ENCODE measurements around the gene HYAL2. TPM values are rescaled to one million over a fixed set of nuclear protein-coding genes. Genes with fewer than 3 reads are reported as not detected.

The HYAL2 gene
- total and polyA plus RNA-seq, 2 of the 8 experiments (the other 6 are each of a cell fraction or from before 2014, with no cell fraction given), result 51.9 to 176 TPM

DNA sequence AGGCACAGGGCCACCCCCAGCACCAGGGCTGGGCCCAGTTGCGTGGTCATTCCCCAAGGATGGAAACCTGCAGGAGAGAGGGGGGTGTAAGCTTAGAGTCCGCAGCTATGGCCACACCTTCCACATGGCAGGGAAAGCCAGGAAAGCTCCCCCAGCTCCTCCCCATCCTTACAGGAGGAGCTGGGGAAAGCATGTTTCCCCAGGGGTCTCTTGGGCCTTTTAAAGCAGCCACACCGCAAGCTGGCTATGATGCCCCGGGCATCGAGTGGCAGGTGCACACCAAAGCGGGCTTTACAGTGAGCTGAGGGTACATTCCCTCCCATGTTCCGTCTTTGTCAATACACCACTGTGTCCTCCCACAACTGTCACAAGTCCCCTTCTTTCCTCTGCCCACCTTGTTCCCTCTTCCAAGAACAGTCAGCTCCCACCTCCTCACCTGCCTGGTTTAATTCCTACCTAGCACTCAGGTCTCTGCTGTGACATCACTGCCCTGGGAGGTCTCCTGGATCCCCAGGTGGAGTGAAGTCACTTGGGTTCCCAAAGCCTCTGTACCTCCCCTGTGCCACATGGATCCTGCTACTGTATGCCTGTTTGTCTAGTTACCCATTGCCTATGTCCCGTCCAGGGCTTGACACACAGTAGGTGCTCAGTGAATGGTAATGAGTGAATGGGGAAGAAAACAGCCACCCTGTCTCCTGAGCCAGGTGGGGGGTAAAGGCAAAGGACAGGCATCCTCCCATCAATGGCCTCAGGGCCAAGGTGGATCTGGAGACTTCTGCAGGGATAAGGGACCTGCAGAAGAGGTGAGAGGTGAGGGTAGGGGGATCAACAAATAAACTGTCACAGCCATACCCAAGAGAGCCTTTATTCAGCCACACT lies 26.8 kb downstream of the HYAL2 start:
- Histone ChIP-seq H3K23ac (ENCODE audit: insufficient read length) (no peak overlapping the region), H3K27ac (ENCODE audit: low read depth, low read length) (no peak overlapping the region), H2BK20ac (ENCODE audit: low read length) (no peak overlapping the region), H3K4me1 (replicated peaks in 1 of 4; ENCODE audit: control insufficient read depth in 3 of 4, insufficient read depth in 4 of 4, low read length in 3 of 4) (peaks cover 0 to 22% (median 9%) of the 10 kb centered on the region in 4 experiments; a peak in 5 of 7 replicates), H2AK5ac (ENCODE audit: low read depth, low read length) (no peak overlapping the region), H3K79me1 (ENCODE audit: low read depth, low read length) (peaks cover 3% of the 10 kb centered on the region; the same call in 1 of the 2 replicates), H2BK12ac (ENCODE audit: low read depth, low read length) (no peak overlapping the region), H3K79me2 (ENCODE audit: control insufficient read depth in 1 of 2, insufficient read depth in 2 of 2, low read length in 2 of 2) (peaks cover 0 to 11% of the 10 kb centered on the region in 2 experiments; a peak in 3 of 4 replicates), H2AFZ (ENCODE audit: low read length) (no peak overlapping the region), H2BK5ac (ENCODE audit: low read depth, low read length) (no peak overlapping the region), H3K56ac (replicated peaks; ENCODE audit: insufficient read length, low read depth, low read length) (no peak overlapping the region), H4K20me1 (replicated peaks in 1 of 2; ENCODE audit: control insufficient read depth in 1 of 2, insufficient read depth in 2 of 2, low read length in 2 of 2) (peaks cover 0 to 2% of the 10 kb centered on the region in 2 experiments), H3K14ac (ENCODE audit: insufficient read length) (no peak overlapping the region), H4K91ac (replicated peaks; ENCODE audit: insufficient read length, low read length) (no peak overlapping the region), H4K5ac (ENCODE audit: insufficient read length, low read depth, low read length) (no peak overlapping the region), H3K9ac (replicated peaks in 1 of 4; ENCODE audit: extremely low read depth in 1 of 4, low read depth in 3 of 4, low read length in 3 of 4) (no peak overlapping the region), H3K27me3 (replicated peaks in 1 of 4; ENCODE audit: control insufficient read depth in 3 of 4, extremely low read depth in 1 of 4, insufficient read depth in 3 of 4, low read length in 3 of 4) (no peaks in the 10 kb centered on the region; a peak in 1 of 7 replicates), H3K4ac (replicated peaks; ENCODE audit: insufficient read length, low read depth, low read length) (no peak overlapping the region), H3K36me3 (ENCODE audit: control insufficient read depth in 2 of 4, insufficient read depth in 4 of 4, low read length in 3 of 4) (no peaks in the 10 kb centered on the region), H2BK120ac (replicated peaks; ENCODE audit: low read depth, low read length) (no peak overlapping the region), H4K8ac (ENCODE audit: extremely low read depth, insufficient read depth, low read length) (no peak overlapping the region), H2BK15ac (ENCODE audit: low read length) (no peak overlapping the region), H3K4me2 (ENCODE audit: insufficient read depth in 1 of 2, low read depth in 2 of 2, low read length in 2 of 2) (no peak overlapping the region), H3K18ac (ENCODE audit: extremely low read depth, low read length) (no peak overlapping the region), H3K9me3 (ENCODE audit: insufficient read depth in 2 of 2, low read depth in 1 of 2, low read length in 1 of 2) (no peaks in the 10 kb centered on the region), H3K23me2 (ENCODE audit: low read depth, low read length) (peaks cover 15% of the 10 kb centered on the region), H3K4me3 (ENCODE audit: extremely low read depth in 1 of 4, insufficient read depth in 2 of 4, low read depth in 3 of 4, low read length in 4 of 4) (no peak overlapping the region)
- no peak for TF ChIP-seq ZNF274 (IDR thresholded peaks at IDR 0.05; ENCODE audit: borderline replicate concordance, extremely low read depth, low read length)
- TF ChIP-seq, protein P1, sequence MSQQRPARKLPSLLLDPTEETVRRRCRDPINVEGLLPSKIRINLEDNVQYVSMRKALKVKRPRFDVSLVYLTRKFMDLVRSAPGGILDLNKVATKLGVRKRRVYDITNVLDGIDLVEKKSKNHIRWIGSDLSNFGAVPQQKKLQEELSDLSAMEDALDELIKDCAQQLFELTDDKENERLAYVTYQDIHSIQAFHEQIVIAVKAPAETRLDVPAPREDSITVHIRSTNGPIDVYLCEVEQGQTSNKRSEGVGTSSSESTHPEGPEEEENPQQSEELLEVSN (IDR thresholded peaks at IDR 0.05), result no peak
- WGBS, 2 experiments (ENCODE audit: extremely low coverage in 1 of 2, insufficient coverage in 1 of 2, insufficient read length in 1 of 2, insufficient replicate concordance in 2 of 2, low coverage in 1 of 2, low lambda C conversion rate in 2 of 2, missing lambda C conversion rate in 1 of 2), result 85% methylated on average over 8 of the region's 8 CpGs; no CpG with 5 or more reads in 1 of the 2 experiments
- POLR2A ChIA-PET (ENCODE audit: partially characterized antibody), result interaction anchor here (0.9 to 1.5 kb wide), 9 partner anchors 12 to 55 kb away, joined by 3 to 5 read pairs (median 3); partner anchors contain the start of gene HYAL2
- CTCF ChIA-PET (ENCODE audit: partially characterized antibody), result interaction anchor here (0.5 to 3.0 kb wide), 12 partner anchors 11 to 623 kb away, joined by 3 to 16 read pairs (median 3); partner anchors contain the start of gene HYAL2
- FAIRE-seq (no peak), DNase-seq (ENCODE audit: low read depth in 1 of 2, low spot score in 2 of 2) (no peak)
